ENCODE measurements around the gene SLK.

Gene SLK

GRCh38 chr10:103991393-103992128, 24.6 kb downstream of the SLK start:
- DNase-seq: no peak

GRCh38 chr10:103995134-103995533, 28.2 kb downstream of the SLK start:
- no peak for DNase-seq

GRCh38 chr10:103998805-103999204, 31.9 kb downstream of the SLK start:
- DNase-seq: no peak

GRCh38 chr10:104002911-104003310, 36.0 kb downstream of the SLK start:
- DNase-seq: no peak

GRCh38 chr10:104005172-104005863, 38.4 kb downstream of the SLK start:
- no peak for DNase-seq

- no peak for DNase-seq
Measured at GRCh38 chr10:104011904-104012303, 45.0 kb downstream of the SLK start.

GRCh38 chr10:104013489-104013888, 46.5 kb downstream of the SLK start:
- no peak for DNase-seq

GRCh38 chr10:104014176-104014575, 47.2 kb downstream of the SLK start:
- DNase-seq: no peak

- no peak for DNase-seq
Measured at GRCh38 chr10:104016661-104017060, 49.7 kb downstream of the SLK start.

- DNase-seq: no peak
Measured at GRCh38 chr10:104018471-104018870, 51.5 kb downstream of the SLK start.

- no peak for DNase-seq
Measured at GRCh38 chr10:104020020-104020419, 53.1 kb downstream of the SLK start.

GRCh38 chr10:104021246-104021645, 54.3 kb downstream of the SLK start:
- no peak for DNase-seq

- DNase-seq: no peak
Measured at GRCh38 chr10:104022026-104022425, 55.1 kb downstream of the SLK start.

- no peak for DNase-seq
Measured at GRCh38 chr10:104025524-104025923, 58.6 kb downstream of the SLK start.

- DNase-seq: no peak
Measured at GRCh38 chr10:104026762-104027161, 59.8 kb downstream of the SLK start.

- DNase-seq: no peak
Measured at GRCh38 chr10:104028146-104028545, 61.2 kb downstream of the SLK start.

GRCh38 chr10:104028823-104029520, 62.0 kb downstream of the SLK start:
- no peak for DNase-seq

GRCh38 chr10:104029521-104029860, 62.6 kb downstream of the SLK start:
- DNase-seq: no peak

GRCh38 chr10:104031631-104032030, 64.7 kb downstream of the SLK start:
- DNase-seq: no peak

GRCh38 chr10:104032144-104032775, 65.3 kb downstream of the SLK start:
- no peak for DNase-seq

- no peak for DNase-seq
Measured at GRCh38 chr10:104033401-104033930, 66.5 kb downstream of the SLK start.

- DNase-seq: no peak
Measured at GRCh38 chr10:104033966-104034365, 67.0 kb downstream of the SLK start.

Measured in T-helper 9 cell (primary cell).